Astrocyte (in vitro differentiated cells and primary cell): ENCODE results near the gene IFIT1. TPM values are rescaled to one million over a fixed set of nuclear protein-coding genes. Genes with fewer than 3 reads are reported as not detected.

Experiments
- DNase-seq: peaks from one replicate; pipeline ENCODE4 v3.0.0-alpha.2; 2010; ENCODE audit warnings: low read depth
- FAIRE-seq: peaks from 2 replicates; lab custom pipeline; 2011; peaks lifted over from hg19 to GRCh38; lab: Jason Lieb, UNC
- H2AFZ ChIP-seq: 2 replicates; pipeline ENCODE4 v1.6.0; 2012; ENCODE audit warnings: low read depth, low read length, inconsistent platforms
- H3K27ac ChIP-seq: 2 replicates; pipeline ENCODE4 v1.5.1; 2011; ENCODE audit warnings: low read depth, low read length, inconsistent platforms
- H3K27me3 ChIP-seq: 2 replicates; pipeline ENCODE4 v1.6.0; 2011; ENCODE audit warnings: low read length, inconsistent platforms; ENCODE audit not compliant: insufficient read depth
- H3K36me3 ChIP-seq: 2 replicates; pipeline ENCODE4 v1.5.1; 2011; ENCODE audit warnings: low read length, inconsistent platforms; ENCODE audit not compliant: insufficient read depth
- H3K4me1 ChIP-seq: 2 replicates; pipeline ENCODE4 v1.5.1; 2011; ENCODE audit warnings: low read length, inconsistent platforms; ENCODE audit not compliant: insufficient read depth
- H3K4me2 ChIP-seq: 2 replicates; pipeline ENCODE4 v1.6.0; 2012; ENCODE audit warnings: low read length, inconsistent platforms
- H3K4me3 ChIP-seq: 2 replicates; pipeline ENCODE4 v1.5.1; 2011; ENCODE audit warnings: low read depth, mild to moderate bottlenecking, low read length, inconsistent platforms; ENCODE audit not compliant: insufficient read depth
- H3K79me2 ChIP-seq: 2 replicates; pipeline ENCODE4 v1.6.0; 2012; ENCODE audit warnings: mild to moderate bottlenecking, low read length, inconsistent platforms; ENCODE audit not compliant: insufficient read depth
- H3K9ac ChIP-seq: 2 replicates; pipeline ENCODE4 v1.6.0; 2012; ENCODE audit warnings: mild to moderate bottlenecking, low read length, inconsistent platforms
- H3K9me3 ChIP-seq: 2 replicates; pipeline ENCODE4 v1.5.1; 2012; ENCODE audit warnings: low read depth, mild to moderate bottlenecking, low read length, inconsistent platforms; ENCODE audit not compliant: insufficient read depth
- H4K20me1 ChIP-seq: 2 replicates; pipeline ENCODE4 v1.6.0; 2012; ENCODE audit warnings: low read length, inconsistent platforms; ENCODE audit not compliant: insufficient read depth
- H3K27ac Mint-ChIP-seq: one replicate; pipeline ENCODE4 v1.8.0; 2021; ENCODE audit warnings: mild to moderate bottlenecking, mixed read lengths; ENCODE audit not compliant: unreplicated experiment
- H3K27me3 Mint-ChIP-seq: one replicate; pipeline ENCODE4 v1.8.0; 2021; ENCODE audit warnings: low read depth, mixed read lengths; ENCODE audit not compliant: unreplicated experiment
- H3K36me3 Mint-ChIP-seq: one replicate; pipeline ENCODE4 v1.8.0; 2021; ENCODE audit warnings: low read depth, mixed read lengths; ENCODE audit not compliant: unreplicated experiment
- H3K4me1 Mint-ChIP-seq: one replicate; pipeline ENCODE4 v1.8.0; 2021; ENCODE audit warnings: low read depth, mixed read lengths; ENCODE audit not compliant: unreplicated experiment
- H3K4me3 Mint-ChIP-seq: one replicate; pipeline ENCODE4 v1.8.0; 2021; ENCODE audit warnings: mild to moderate bottlenecking, moderate library complexity, mixed read lengths; ENCODE audit not compliant: unreplicated experiment
- H3K9me3 Mint-ChIP-seq: one replicate; pipeline ENCODE4 v1.8.0; 2021; ENCODE audit warnings: mild to moderate bottlenecking, mixed read lengths; ENCODE audit not compliant: unreplicated experiment
- EZH2 ChIP-seq: IDR thresholded peaks from 2 replicates; pipeline ENCODE4 v1.6.1; 2012; ENCODE audit warnings: mild to moderate bottlenecking, low read length, inconsistent platforms; ENCODE audit not compliant: insufficient read depth
- total RNA-seq: library from RNA; stranded (reverse); gene quantifications from 2 replicates; pipeline ENCODE4 v1.2.1, GENCODE V29; 2021
- TF ChIP-seq, protein P1 (sequence below): IDR thresholded peaks from 2 replicates; pipeline ENCODE4 v1.5.1; 2011; ENCODE audit warnings: low read depth, mild to moderate bottlenecking, inconsistent platforms, low read length, moderate library complexity; ENCODE audit not compliant: insufficient read depth

Gene IFIT1
- total RNA-seq, 1 donor from 2014 or later, result 335 TPM

DNA sequence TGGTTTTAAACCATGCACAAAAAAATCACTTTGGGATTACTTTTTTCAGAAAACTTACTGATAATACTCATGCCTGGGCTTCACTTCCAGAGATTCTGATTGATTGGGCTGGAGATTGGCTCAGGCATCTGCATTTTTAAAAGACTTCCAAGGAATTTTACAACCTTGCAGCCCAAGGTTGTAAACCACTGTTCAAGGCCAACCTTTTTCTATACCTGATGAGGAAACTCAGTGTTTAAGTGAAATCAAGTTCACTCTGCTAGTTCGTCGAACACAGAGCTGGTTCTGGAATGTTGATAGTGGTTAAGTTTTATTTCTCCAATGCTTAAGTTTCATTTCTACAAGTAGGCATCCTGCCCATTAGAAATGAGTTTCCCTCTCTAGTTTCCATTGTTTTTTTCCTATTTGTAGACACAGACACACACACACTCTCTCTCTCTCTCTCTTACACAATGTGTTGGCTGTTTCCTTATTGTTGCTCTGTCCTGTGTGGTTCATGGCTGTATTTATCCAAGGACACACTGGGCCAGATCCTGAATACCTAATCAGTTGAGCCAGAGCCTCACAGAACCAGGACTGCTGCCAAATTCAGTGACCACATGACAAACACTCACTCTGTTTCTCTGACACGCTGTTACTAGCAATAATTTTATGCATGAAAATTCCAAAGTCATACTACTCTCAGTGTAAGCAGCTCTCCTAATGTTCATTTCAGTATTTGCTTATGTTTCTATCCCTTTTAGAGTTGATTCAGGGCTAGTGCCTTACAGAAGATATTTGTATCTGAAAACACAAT, 18.3 kb upstream of the IFIT1 start:
- peak; percentile 76 for FAIRE-seq
- peak overlapping the region; percentile 32 for H3K27ac ChIP-seq
- no peaks in the 10 kb centered on the region for H3K36me3 Mint-ChIP-seq

DNA sequence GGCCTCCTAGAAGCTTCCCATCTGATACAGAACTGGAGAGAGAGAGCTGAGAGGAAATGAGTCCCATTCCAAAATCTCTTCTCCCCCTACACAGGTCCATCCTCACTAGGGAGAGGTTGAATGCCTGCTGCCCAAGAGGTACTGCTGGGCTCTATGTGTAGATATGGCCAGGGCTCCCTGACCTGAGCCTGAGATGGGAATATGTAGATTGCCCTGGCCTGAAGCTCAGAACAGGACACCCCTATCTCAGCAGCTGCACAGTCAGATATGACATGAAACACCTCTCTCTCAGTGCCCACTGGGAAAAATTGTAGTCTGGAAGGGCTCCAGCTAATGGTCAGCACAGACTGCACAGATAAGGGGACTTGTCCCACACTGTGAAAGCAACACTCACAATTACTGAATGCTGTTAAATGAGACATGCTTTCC, 17.7 kb upstream of the IFIT1 start:
- H2AFZ ChIP-seq, result no peak overlapping the region
- H4K20me1 ChIP-seq, result no peaks in the 10 kb centered on the region

More for the DNA sequence above, 18.3 kb upstream of the IFIT1 start:
- no peak overlapping the region for H3K4me3 Mint-ChIP-seq
- Histone ChIP-seq H3K79me2 (no peaks in the 10 kb centered on the region), H3K4me2 (peak overlapping the region; percentile 44), H3K36me3 (no peaks in the 10 kb centered on the region), H3K9me3 (no peaks in the 10 kb centered on the region), H3K4me3 (no peak overlapping the region), H3K9ac (peak overlapping the region; percentile 19), H3K27me3 (peaks cover 3% of the 10 kb centered on the region), H3K4me1 (peaks cover 16% of the 10 kb centered on the region), H2AFZ (peak overlapping the region; percentile 8), H4K20me1 (no peaks in the 10 kb centered on the region)
- H3K27me3 Mint-ChIP-seq, result no peaks in the 10 kb centered on the region
- peak; percentile 96 for DNase-seq
- H3K27ac Mint-ChIP-seq, result no peak overlapping the region
- TF ChIP-seq, protein P1, sequence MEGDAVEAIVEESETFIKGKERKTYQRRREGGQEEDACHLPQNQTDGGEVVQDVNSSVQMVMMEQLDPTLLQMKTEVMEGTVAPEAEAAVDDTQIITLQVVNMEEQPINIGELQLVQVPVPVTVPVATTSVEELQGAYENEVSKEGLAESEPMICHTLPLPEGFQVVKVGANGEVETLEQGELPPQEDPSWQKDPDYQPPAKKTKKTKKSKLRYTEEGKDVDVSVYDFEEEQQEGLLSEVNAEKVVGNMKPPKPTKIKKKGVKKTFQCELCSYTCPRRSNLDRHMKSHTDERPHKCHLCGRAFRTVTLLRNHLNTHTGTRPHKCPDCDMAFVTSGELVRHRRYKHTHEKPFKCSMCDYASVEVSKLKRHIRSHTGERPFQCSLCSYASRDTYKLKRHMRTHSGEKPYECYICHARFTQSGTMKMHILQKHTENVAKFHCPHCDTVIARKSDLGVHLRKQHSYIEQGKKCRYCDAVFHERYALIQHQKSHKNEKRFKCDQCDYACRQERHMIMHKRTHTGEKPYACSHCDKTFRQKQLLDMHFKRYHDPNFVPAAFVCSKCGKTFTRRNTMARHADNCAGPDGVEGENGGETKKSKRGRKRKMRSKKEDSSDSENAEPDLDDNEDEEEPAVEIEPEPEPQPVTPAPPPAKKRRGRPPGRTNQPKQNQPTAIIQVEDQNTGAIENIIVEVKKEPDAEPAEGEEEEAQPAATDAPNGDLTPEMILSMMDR, result no peak
- TF ChIP-seq EZH2, result no peak
- peaks cover 16% of the 10 kb centered on the region for H3K4me1 Mint-ChIP-seq
- H3K9me3 Mint-ChIP-seq, result no peaks in the 10 kb centered on the region

More for the DNA sequence above, 17.7 kb upstream of the IFIT1 start:
- H3K9me3 Mint-ChIP-seq, result no peaks in the 10 kb centered on the region
- TF ChIP-seq EZH2, result no peak
- TF ChIP-seq, protein P1, result no peak
- peaks cover 15% of the 10 kb centered on the region for H3K4me1 ChIP-seq
- H3K9me3 ChIP-seq, result no peaks in the 10 kb centered on the region
- no peak overlapping the region for H3K4me3 Mint-ChIP-seq
- H3K36me3 Mint-ChIP-seq, result no peaks in the 10 kb centered on the region
- H3K27ac Mint-ChIP-seq, result no peak overlapping the region
- peak overlapping the region; percentile 19 for H3K9ac ChIP-seq
- H3K36me3 ChIP-seq, result no peaks in the 10 kb centered on the region
- peaks cover 13% of the 10 kb centered on the region for H3K4me1 Mint-ChIP-seq
- H3K27ac ChIP-seq, result peak overlapping the region; percentile 32
- no peak overlapping the region for H3K4me3 ChIP-seq
- H3K79me2 ChIP-seq, result no peaks in the 10 kb centered on the region
- H3K4me2 ChIP-seq, result peak overlapping the region; percentile 44
- no peaks in the 10 kb centered on the region for H3K27me3 Mint-ChIP-seq
- peaks cover 3% of the 10 kb centered on the region for H3K27me3 ChIP-seq
- DNase-seq (no peak), FAIRE-seq (no peak)
